Endothelial cell of umbilical vein (primary cell): Measurements from ENCODE around the gene SFSWAP. TPM values are rescaled to one million over a fixed set of nuclear protein-coding genes. Genes with fewer than 3 reads are reported as not detected.

Experiments
- BruUV-seq: library from RNA; stranded (reverse); fragments of 400-500 nt; replicated peaks from 2 replicates; lab custom pipeline; 2021; lab: Mats Ljungman, UMichigan
- CTCF ChIA-PET: fragments of 300-600, 350-600 bp; sonication (Branson Sonifier 250); formaldehyde crosslinking; loops from one replicate; lab custom pipeline; 2021; ENCODE audit warnings: antibody characterized with exemption, inconsistent platforms; lab: Charles Lee
- POLR2A ChIA-PET: fragments of 300-600, 350-600 bp; sonication (Branson Sonifier 250); formaldehyde crosslinking; loops from one replicate; lab custom pipeline; 2021; ENCODE audit warnings: antibody characterized with exemption, inconsistent platforms; lab: Charles Lee
- DNase-seq: peaks from one replicate; pipeline ENCODE4 v3.0.0-alpha.2; 2011; ENCODE audit warnings: low read depth, low spot score
- FAIRE-seq: peaks from 2 replicates; lab custom pipeline; 2011; peaks lifted over from hg19 to GRCh38; lab: Jason Lieb, UNC
- H2AFZ ChIP-seq: 2 replicates; pipeline ENCODE4 v1.6.0; 2012; ENCODE audit warnings: low read depth, low read length, control low read depth, inconsistent platforms
- H3K27ac ChIP-seq: 2 replicates; pipeline ENCODE4 v1.5.1; 2011; ENCODE audit warnings: low read depth, mild to moderate bottlenecking, control low read depth, low read length, moderate library complexity; ENCODE audit not compliant: insufficient read depth
- H3K27me3 ChIP-seq, 2 experiments: 2 replicates each; pipeline versions ENCODE4 v1.6.0 to v1.6.1; 2011; ENCODE audit warnings: low read length in 2 of 2, mixed read lengths in 1 of 2; ENCODE audit not compliant: control insufficient read depth in 2 of 2, insufficient read depth in 2 of 2
- H3K36me3 ChIP-seq, 2 experiments: 2 replicates in 1 of 2; 3 replicates in 1 of 2; pipeline ENCODE4 v1.5.1; 2011; ENCODE audit warnings: low read length in 2 of 2, mild to moderate bottlenecking in 1 of 2, moderate library complexity in 1 of 2; ENCODE audit not compliant: control insufficient read depth in 2 of 2, insufficient read depth in 2 of 2; ENCODE audit errors: extremely low read depth in 1 of 2
- H3K4me1 ChIP-seq: 3 replicates; pipeline ENCODE4 v1.5.1; 2011; ENCODE audit warnings: mild to moderate bottlenecking, low read length; ENCODE audit not compliant: control insufficient read depth, insufficient read depth; ENCODE audit errors: extremely low read depth
- H3K4me2 ChIP-seq: 2 replicates; pipeline ENCODE4 v1.6.1; 2011; ENCODE audit warnings: low read length, control low read depth, mixed read lengths; ENCODE audit not compliant: insufficient read depth
- H3K4me3 ChIP-seq, 3 experiments: fragments of 200-600 bp in 1 of 3; sonication (generic), shearing (Covaris generic) in 1 of 3; replicated peaks in 1 of 3; 2 replicates each; pipeline ENCODE4 v1.5.1; 2011 to 2016; ENCODE audit warnings: control low read depth in 3 of 3, low read length in 3 of 3, mild to moderate bottlenecking in 2 of 3, inconsistent platforms in 1 of 3, low read depth in 1 of 3, moderate library complexity in 1 of 3; ENCODE audit not compliant: insufficient read depth in 1 of 3
- H3K79me2 ChIP-seq: 2 replicates; pipeline ENCODE4 v1.6.0; 2012; ENCODE audit warnings: low read length, inconsistent platforms; ENCODE audit not compliant: control insufficient read depth, insufficient read depth
- H3K9ac ChIP-seq: replicated peaks from 2 replicates; pipeline ENCODE3; 2011; ENCODE audit warnings: low read length, control low read depth; ENCODE audit not compliant: insufficient read depth; ENCODE audit errors: extremely low read depth
- H3K9me1 ChIP-seq: replicated peaks from 3 replicates; pipeline ENCODE4 v1.6.0; 2011; ENCODE audit warnings: mild to moderate bottlenecking, low read length; ENCODE audit not compliant: control insufficient read depth, insufficient read depth; ENCODE audit errors: extremely low read depth
- H3K9me3 ChIP-seq: replicated peaks from 2 replicates; pipeline ENCODE4 v1.5.1; 2012; ENCODE audit warnings: low read length, inconsistent platforms; ENCODE audit not compliant: control insufficient read depth, insufficient read depth
- H4K20me1 ChIP-seq: replicated peaks from 2 replicates; pipeline ENCODE3; 2011; ENCODE audit warnings: mild to moderate bottlenecking, low read length; ENCODE audit not compliant: control insufficient read depth, insufficient read depth; ENCODE audit errors: extremely low read depth
- EZH2 ChIP-seq: IDR thresholded peaks from 2 replicates; pipeline ENCODE4 v1.6.1; 2012; ENCODE audit warnings: borderline replicate concordance, low read depth, mild to moderate bottlenecking, moderate library complexity, low read length, inconsistent platforms; ENCODE audit not compliant: severe bottlenecking
- FOS ChIP-seq: IDR thresholded peaks from 2 replicates; pipeline ENCODE4 v1.6.1; 2011; ENCODE audit warnings: mild to moderate bottlenecking, low read length, moderate library complexity, borderline replicate concordance; ENCODE audit not compliant: insufficient read depth
- GATA2 ChIP-seq: IDR thresholded peaks from 2 replicates; pipeline ENCODE4 v1.7.0; 2011; ENCODE audit warnings: low read depth, mild to moderate bottlenecking, moderate library complexity, mixed read lengths, low read length; ENCODE audit not compliant: insufficient read length, insufficient read depth
- JUN ChIP-seq: IDR thresholded peaks from 2 replicates; pipeline ENCODE4 v1.6.1; 2011; ENCODE audit warnings: borderline replicate concordance, low read depth; ENCODE audit not compliant: insufficient read length, insufficient read depth
- MYC ChIP-seq: IDR thresholded peaks from one replicate; pipeline ENCODE4 v1.6.1; 2011; ENCODE audit warnings: mild to moderate bottlenecking, low read depth, low read length
- POLR2A ChIP-seq: IDR thresholded peaks from 2 replicates; pipeline ENCODE4 v1.6.1; 2012; ENCODE audit warnings: low read depth, mild to moderate bottlenecking, control low read depth, low read length
- POLR2AphosphoS5 ChIP-seq: IDR thresholded peaks from 2 replicates; pipeline ENCODE4 v1.6.1; 2012; ENCODE audit warnings: low read depth, mild to moderate bottlenecking, control low read depth, low read length, moderate library complexity; ENCODE audit not compliant: insufficient read depth
- dilution Hi-C: fragments of 300-500 bp; cut with MboI; formaldehyde crosslinking; loops from one replicate; pipeline ENCODE4 v1.15.0; 2019; ENCODE audit warnings: low sequenced_read_pairs; ENCODE audit not compliant: extremely low pct_ligation_motif_present
- intact Hi-C: fragments of 100-400 bp; cut with micrococcal nuclease; formaldehyde crosslinking; loops from one replicate; pipeline ENCODE4 v1.10.0; 2022
- polyA plus RNA-seq, 4 experiments: library from polyadenylated mRNA; depleted of rRNA in 3 of 4; stranded (reverse) in 3 of 4; unstranded in 1 of 4; fragments of >200 nt; gene quantifications; 2 replicates each; pipeline versions ENCODE4 v1.2.1 to v1.2.3, GENCODE V29; 2011 to 2012; ENCODE audit warnings: missing spikeins in 1 of 4
- total RNA-seq: library from RNA; stranded (reverse); gene quantifications from 2 replicates; pipeline ENCODE4 v1.2.3, GENCODE V29; 2021
- TF ChIP-seq, protein P1 (sequence below): IDR thresholded peaks from 2 replicates; pipeline ENCODE4 v1.6.1; 2011; ENCODE audit not compliant: insufficient read depth, insufficient read length
- TF ChIP-seq, protein P2 (sequence below), 2 donors: IDR thresholded peaks; 1 replicate in 1 of 2; 2 replicates in 1 of 2; pipeline ENCODE4 v1.5.1; 2011; ENCODE audit warnings: low read length in 2 of 2, mild to moderate bottlenecking in 2 of 2, moderate library complexity in 2 of 2, control low read depth in 1 of 2, inconsistent platforms in 1 of 2, low read depth in 1 of 2; ENCODE audit not compliant: insufficient read depth in 1 of 2; ENCODE audit errors: extremely low read depth in 1 of 2

Gene SFSWAP
- total and polyA plus RNA-seq, 2 donors (not counting 3 experiments of a cell fraction or from before 2014, with no cell fraction given): 38.1 to 53.3 TPM

DNA sequence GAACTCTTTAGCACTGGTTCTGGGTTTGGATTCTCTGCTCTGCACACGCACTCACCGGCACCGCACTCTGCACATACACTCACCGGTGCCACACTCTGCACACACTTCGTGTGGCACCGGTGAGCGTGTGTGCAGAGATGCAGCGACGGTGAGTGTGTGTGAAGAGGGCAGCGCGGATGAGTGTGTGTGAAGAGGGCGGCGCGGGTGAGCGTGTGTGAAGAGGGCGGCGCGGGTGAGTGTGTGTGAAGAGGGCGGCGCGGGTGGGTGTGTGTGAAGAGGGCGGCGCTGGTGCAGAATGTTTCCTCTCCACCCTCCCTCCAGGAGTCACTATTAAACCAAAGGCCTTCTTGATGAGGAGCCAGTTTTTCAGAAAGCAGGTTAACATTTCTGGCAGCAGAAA, 68.1 kb downstream of the SFSWAP start:
- Histone ChIP-seq H3K79me2 (no peaks in the 10 kb centered on the region), H3K4me3 (no peak overlapping the region), H3K4me1 (no peaks in the 10 kb centered on the region), H3K9ac (no peak overlapping the region), H3K4me2 (no peak overlapping the region), H3K9me1 (no peaks in the 10 kb centered on the region), H3K9me3 (no peaks in the 10 kb centered on the region), H3K27me3 (no peaks in the 10 kb centered on the region), H3K27ac (no peak overlapping the region), H2AFZ (no peak overlapping the region), H3K36me3 (peaks cover 4% of the 10 kb centered on the region in 2 experiments), H4K20me1 (no peaks in the 10 kb centered on the region)
- BruUV-seq: no TSS peak
- CTCF ChIA-PET: no interaction called here
- no peak for DNase-seq
- intact Hi-C loops: no loop called here
- TF ChIP-seq MYC (no peak), GATA2 (no peak), POLR2A (no peak), POLR2AphosphoS5 (no peak), FOS (no peak), JUN (no peak), EZH2 (no peak)
- TF ChIP-seq, protein P1, sequence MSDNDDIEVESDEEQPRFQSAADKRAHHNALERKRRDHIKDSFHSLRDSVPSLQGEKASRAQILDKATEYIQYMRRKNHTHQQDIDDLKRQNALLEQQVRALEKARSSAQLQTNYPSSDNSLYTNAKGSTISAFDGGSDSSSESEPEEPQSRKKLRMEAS: no peak
- TF ChIP-seq, protein P2, sequence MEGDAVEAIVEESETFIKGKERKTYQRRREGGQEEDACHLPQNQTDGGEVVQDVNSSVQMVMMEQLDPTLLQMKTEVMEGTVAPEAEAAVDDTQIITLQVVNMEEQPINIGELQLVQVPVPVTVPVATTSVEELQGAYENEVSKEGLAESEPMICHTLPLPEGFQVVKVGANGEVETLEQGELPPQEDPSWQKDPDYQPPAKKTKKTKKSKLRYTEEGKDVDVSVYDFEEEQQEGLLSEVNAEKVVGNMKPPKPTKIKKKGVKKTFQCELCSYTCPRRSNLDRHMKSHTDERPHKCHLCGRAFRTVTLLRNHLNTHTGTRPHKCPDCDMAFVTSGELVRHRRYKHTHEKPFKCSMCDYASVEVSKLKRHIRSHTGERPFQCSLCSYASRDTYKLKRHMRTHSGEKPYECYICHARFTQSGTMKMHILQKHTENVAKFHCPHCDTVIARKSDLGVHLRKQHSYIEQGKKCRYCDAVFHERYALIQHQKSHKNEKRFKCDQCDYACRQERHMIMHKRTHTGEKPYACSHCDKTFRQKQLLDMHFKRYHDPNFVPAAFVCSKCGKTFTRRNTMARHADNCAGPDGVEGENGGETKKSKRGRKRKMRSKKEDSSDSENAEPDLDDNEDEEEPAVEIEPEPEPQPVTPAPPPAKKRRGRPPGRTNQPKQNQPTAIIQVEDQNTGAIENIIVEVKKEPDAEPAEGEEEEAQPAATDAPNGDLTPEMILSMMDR (IDR thresholded peaks at IDR 0.05; ENCODE audit: extremely low read depth in 1 of 2, insufficient read depth in 1 of 2, low read depth in 1 of 2, low read length in 2 of 2): no peak
- POLR2A ChIA-PET: no interaction called here
- dilution Hi-C loops: no loop called here
- no peak for FAIRE-seq
